Mesenchymal stem cell (in vitro differentiated cells and primary cell): ENCODE measurements around the gene SIDT1.
A peak's percentile ranks its signal among the peaks of the same experiment; 100 is the strongest.

Experiments
- DNase-seq: peaks from one replicate; pipeline ENCODE4 v3.0.0-alpha.2; 2013
- H2AFZ ChIP-seq: one replicate; pipeline ENCODE4 v1.6.1; 2013; ENCODE audit warnings: low read depth, mild to moderate bottlenecking, control low read depth, inconsistent platforms, low read length, moderate library complexity
- H2AK5ac ChIP-seq: 2 replicates; pipeline ENCODE4 v1.6.1; 2013; ENCODE audit warnings: low read length, moderate library complexity, mild to moderate bottlenecking, inconsistent platforms; ENCODE audit not compliant: severe bottlenecking
- H2BK120ac ChIP-seq: one replicate; pipeline ENCODE4 v1.6.1; 2013; ENCODE audit warnings: low read depth, mild to moderate bottlenecking, inconsistent platforms, low read length, moderate library complexity
- H2BK12ac ChIP-seq, 2 experiments: one replicate each; pipeline ENCODE4 v1.6.1; 2013; ENCODE audit warnings: inconsistent platforms in 2 of 2, low read length in 2 of 2, mild to moderate bottlenecking in 2 of 2, moderate library complexity in 2 of 2, control low read depth in 1 of 2
- H2BK15ac ChIP-seq: one replicate; pipeline ENCODE4 v1.6.1; 2013; ENCODE audit warnings: mild to moderate bottlenecking, low read depth, inconsistent platforms; ENCODE audit not compliant: poor library complexity, severe bottlenecking
- H2BK5ac ChIP-seq: 2 replicates; pipeline ENCODE4 v1.6.1; 2013; ENCODE audit warnings: low read depth, mild to moderate bottlenecking, low read length, control low read depth, inconsistent platforms; ENCODE audit not compliant: poor library complexity, severe bottlenecking
- H3K14ac ChIP-seq, 2 experiments: one replicate each; pipeline ENCODE4 v1.6.1; 2013; ENCODE audit warnings: inconsistent platforms in 2 of 2, low read length in 2 of 2, control low read depth in 1 of 2, mild to moderate bottlenecking in 1 of 2, moderate library complexity in 1 of 2
- H3K18ac ChIP-seq, 2 experiments: one replicate each; pipeline ENCODE4 v1.6.1; 2013; ENCODE audit warnings: inconsistent platforms in 2 of 2, low read length in 2 of 2, control low read depth in 1 of 2, low read depth in 1 of 2, mild to moderate bottlenecking in 1 of 2
- H3K23ac ChIP-seq, 2 experiments: one replicate each; pipeline ENCODE4 v1.6.1; 2013; ENCODE audit warnings: inconsistent platforms in 2 of 2, low read length in 2 of 2, mild to moderate bottlenecking in 2 of 2, moderate library complexity in 2 of 2, control low read depth in 1 of 2
- H3K27ac ChIP-seq: 2 replicates; pipeline ENCODE4 v1.5.1; 2013; ENCODE audit warnings: mild to moderate bottlenecking, moderate library complexity, low read length, control low read depth, inconsistent platforms; ENCODE audit not compliant: poor library complexity, severe bottlenecking
- H3K27me3 ChIP-seq, 2 experiments: 2 replicates each; pipeline versions ENCODE4 v1.6.1 to v1.7.0; 2013; ENCODE audit warnings: low read length in 2 of 2, mild to moderate bottlenecking in 2 of 2, moderate library complexity in 2 of 2, control low read depth in 1 of 2, inconsistent platforms in 1 of 2; ENCODE audit not compliant: control insufficient read depth in 1 of 2, insufficient read depth in 1 of 2
- H3K36me3 ChIP-seq, 2 experiments: 2 replicates each; pipeline versions ENCODE4 v1.6.1 to v1.7.0; 2013; ENCODE audit warnings: low read length in 2 of 2, control low read depth in 1 of 2, inconsistent platforms in 1 of 2, low read depth in 1 of 2, mild to moderate bottlenecking in 1 of 2; ENCODE audit not compliant: insufficient read depth in 2 of 2, control insufficient read depth in 1 of 2
- H3K4ac ChIP-seq, 2 experiments: one replicate each; pipeline ENCODE4 v1.6.1; 2013; ENCODE audit warnings: inconsistent platforms in 2 of 2, low read length in 2 of 2, mild to moderate bottlenecking in 2 of 2, moderate library complexity in 2 of 2, control low read depth in 1 of 2, low read depth in 1 of 2
- H3K4me1 ChIP-seq: 2 replicates; pipeline ENCODE4 v1.6.1; 2013; ENCODE audit warnings: low read depth, low read length, control low read depth; ENCODE audit not compliant: control insufficient read depth, insufficient read depth
- H3K4me2 ChIP-seq: 2 replicates; pipeline ENCODE4 v1.6.1; 2013; ENCODE audit warnings: low read length, mild to moderate bottlenecking, inconsistent platforms; ENCODE audit not compliant: poor library complexity, severe bottlenecking
- H3K4me3 ChIP-seq, 2 experiments: 2 replicates each; pipeline versions ENCODE4 v1.5.1 to v1.7.0; 2013; ENCODE audit warnings: low read length in 2 of 2, mild to moderate bottlenecking in 2 of 2, control low read depth in 1 of 2, low read depth in 1 of 2; ENCODE audit not compliant: insufficient read depth in 1 of 2
- H3K79me1 ChIP-seq: replicated peaks from 2 replicates; pipeline ENCODE4 v1.6.1; 2013; ENCODE audit warnings: mild to moderate bottlenecking, control low read depth, low read length, inconsistent platforms; ENCODE audit not compliant: poor library complexity, severe bottlenecking
- H3K9ac ChIP-seq: 2 replicates; pipeline ENCODE4 v1.7.0; 2013; ENCODE audit warnings: mild to moderate bottlenecking, low read length, moderate library complexity
- H3K9me3 ChIP-seq: 2 replicates; pipeline ENCODE4 v1.7.0; 2013; ENCODE audit warnings: mild to moderate bottlenecking, low read length; ENCODE audit not compliant: control insufficient read depth
- H4K8ac ChIP-seq: one replicate; pipeline ENCODE4 v1.6.1; 2013; ENCODE audit warnings: inconsistent platforms, mild to moderate bottlenecking, low read length, moderate library complexity
- H4K91ac ChIP-seq: one replicate; pipeline ENCODE4 v1.6.1; 2013; ENCODE audit warnings: mild to moderate bottlenecking, low read length, inconsistent platforms
- WGBS: methylation state at CpG from one replicate; pipeline ENCODE4 v1.1.7; 2013; ENCODE audit warnings: mixed read lengths; 5-methylcytosine and 5-hydroxymethylcytosine counted together

SIDT1 gene

DNA sequence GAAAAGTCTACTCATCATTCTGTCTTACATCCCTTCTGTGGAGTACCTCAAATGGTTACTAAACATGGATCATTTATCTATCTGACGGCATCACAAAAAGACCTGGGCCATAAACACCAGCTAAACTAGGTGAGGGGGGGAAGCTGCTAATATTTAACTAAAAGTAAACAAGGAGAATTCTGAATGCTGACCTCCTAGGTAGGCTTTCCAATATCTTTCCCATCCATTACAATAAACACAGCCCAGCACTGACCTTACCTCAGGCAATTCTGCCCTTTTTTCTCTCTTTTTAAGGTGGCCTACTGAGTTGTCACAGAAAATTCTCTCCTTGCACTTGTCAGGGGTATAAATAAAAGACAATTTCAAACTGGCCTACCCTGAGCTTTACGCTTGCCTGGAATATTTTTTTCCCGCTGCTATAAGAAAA, 131.0 kb downstream of the SIDT1 start:
- Histone ChIP-seq H3K14ac (no peak overlapping the region), H3K4me3 (no peak overlapping the region), H3K4me1 (no peaks in the 10 kb centered on the region), H3K18ac (no peak overlapping the region), H3K36me3 (peaks cover 21 to 62% of the 10 kb centered on the region in 2 experiments), H2AK5ac (no peak overlapping the region), H2BK15ac (no peak overlapping the region), H2BK5ac (no peak overlapping the region), H3K9me3 (no peaks in the 10 kb centered on the region), H3K79me1 (peaks cover 7% of the 10 kb centered on the region), H3K23ac (no peak overlapping the region), H3K9ac (no peak overlapping the region), H3K27me3 (no peaks in the 10 kb centered on the region), H3K4ac (no peak overlapping the region), H4K8ac (no peak overlapping the region), H2BK12ac (no peak overlapping the region), H3K4me2 (no peak overlapping the region), H2AFZ (no peak overlapping the region), H4K91ac (no peak overlapping the region), H2BK120ac (no peak overlapping the region), H3K27ac (no peak overlapping the region)
- DNase-seq = no peak
- 100% methylated on average over 2 of the region's 3 CpGs for WGBS

DNA sequence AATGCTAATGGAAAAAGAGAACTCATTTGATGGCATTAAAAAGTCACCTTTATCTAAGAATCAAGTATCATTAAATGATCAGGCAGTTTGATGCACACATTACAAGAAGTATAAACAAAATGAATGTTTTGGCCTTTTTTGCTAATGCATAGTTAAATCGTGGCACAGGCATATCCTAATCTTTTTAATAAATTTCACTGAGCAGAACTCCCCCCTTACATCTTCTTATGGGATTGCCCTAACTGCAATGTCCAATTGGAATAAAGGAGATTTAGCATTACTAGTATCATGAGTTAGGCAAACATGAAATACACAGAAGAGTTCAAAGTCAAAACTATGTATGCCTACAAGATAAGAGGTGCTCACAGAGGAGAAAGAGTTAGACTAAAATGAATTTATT, 131.4 kb downstream of the SIDT1 start:
- Histone ChIP-seq H3K23ac (no peak overlapping the region), H2BK120ac (no peak overlapping the region), H2AK5ac (no peak overlapping the region), H3K4ac (no peak overlapping the region), H2BK5ac (no peak overlapping the region), H3K14ac (no peak overlapping the region), H3K9ac (no peak overlapping the region), H2BK12ac (no peak overlapping the region), H3K18ac (no peak overlapping the region), H3K4me1 (no peaks in the 10 kb centered on the region), H3K27ac (no peak overlapping the region), H3K79me1 (peaks cover 7% of the 10 kb centered on the region), H3K4me3 (no peak overlapping the region), H2BK15ac (no peak overlapping the region), H4K91ac (no peak overlapping the region), H3K27me3 (no peaks in the 10 kb centered on the region), H3K9me3 (no peaks in the 10 kb centered on the region), H3K36me3 (peaks cover 21 to 58% of the 10 kb centered on the region in 2 experiments), H3K4me2 (no peak overlapping the region), H4K8ac (no peak overlapping the region), H2AFZ (no peak overlapping the region)
- WGBS = no CpG with 5 or more reads among the region's 1 CpG
- no peak for DNase-seq

DNA sequence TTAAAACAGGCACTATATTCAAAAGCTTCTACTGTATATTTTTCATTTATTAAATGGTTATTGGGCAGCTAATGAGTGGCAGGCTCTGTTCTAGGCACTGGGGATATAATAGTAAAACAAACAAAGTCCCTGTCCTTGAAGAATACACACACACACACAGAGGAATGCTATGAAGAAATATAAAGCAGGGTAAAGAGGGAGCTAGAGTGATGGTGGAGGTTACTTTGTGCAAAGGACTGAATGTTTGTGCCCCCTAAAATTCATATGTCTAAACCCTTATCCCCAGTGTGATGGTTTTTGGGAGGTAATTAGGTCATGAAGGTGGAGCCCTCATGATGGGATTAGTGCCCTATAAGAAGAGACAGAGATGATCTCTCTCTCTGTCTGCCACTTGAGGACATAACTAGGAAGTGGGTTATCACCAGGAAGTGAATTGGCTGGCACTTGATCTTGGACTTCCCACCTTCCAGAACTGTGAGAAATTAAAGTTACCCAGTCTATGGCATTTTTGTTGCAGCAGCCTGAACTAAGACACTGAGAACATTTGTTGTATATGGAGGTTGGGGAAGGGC, 132.3 kb downstream of the SIDT1 start:
- Histone ChIP-seq H2BK15ac (no peak overlapping the region), H3K4me2 (no peak overlapping the region), H3K14ac (no peak overlapping the region), H2BK120ac (no peak overlapping the region), H2AK5ac (no peak overlapping the region), H3K23ac (no peak overlapping the region), H3K4ac (no peak overlapping the region), H3K4me1 (no peaks in the 10 kb centered on the region), H4K8ac (no peak overlapping the region), H4K91ac (no peak overlapping the region), H2AFZ (no peak overlapping the region), H2BK5ac (no peak overlapping the region), H3K4me3 (no peak overlapping the region), H3K9me3 (no peaks in the 10 kb centered on the region), H2BK12ac (no peak overlapping the region), H3K36me3 (peaks cover 21 to 49% of the 10 kb centered on the region in 2 experiments), H3K79me1 (peaks cover 7% of the 10 kb centered on the region), H3K9ac (no peak overlapping the region), H3K27ac (no peak overlapping the region), H3K18ac (no peak overlapping the region), H3K27me3 (no peaks in the 10 kb centered on the region)
- DNase-seq = no peak

DNA sequence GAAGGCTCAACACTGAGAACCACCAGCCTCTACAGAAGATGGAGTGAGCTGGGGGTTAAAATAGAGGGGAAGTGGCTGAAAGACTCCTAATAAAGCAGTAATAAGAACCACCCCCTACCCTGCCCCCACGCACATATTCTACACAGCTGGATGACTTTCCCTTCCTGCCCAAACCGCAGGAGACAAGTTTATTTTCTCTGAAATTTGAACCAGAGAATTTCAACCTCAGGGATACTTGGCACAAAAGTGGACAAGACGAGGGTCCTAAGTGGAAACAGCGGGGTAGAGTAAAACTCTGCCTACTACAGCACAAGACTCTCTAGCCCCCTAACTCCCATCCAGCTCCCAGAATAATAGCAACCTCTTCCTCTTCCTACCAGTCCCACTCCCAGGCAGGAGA, 135.7 kb downstream of the SIDT1 start:
- 69% methylated on average over 4 of the region's 4 CpGs for WGBS
- peak; percentile 14 for DNase-seq
- peaks cover 8% of the 10 kb centered on the region for H3K79me1 ChIP-seq
- H3K4ac ChIP-seq = no peak overlapping the region
- no peak overlapping the region for H3K23ac ChIP-seq
- no peak overlapping the region for H3K14ac ChIP-seq
- no peaks in the 10 kb centered on the region for H3K9me3 ChIP-seq
- no peaks in the 10 kb centered on the region for H3K27me3 ChIP-seq
- no peak overlapping the region for H2BK120ac ChIP-seq
- H3K4me1 ChIP-seq = no peaks in the 10 kb centered on the region
- no peak overlapping the region for H3K18ac ChIP-seq
- no peak overlapping the region for H4K91ac ChIP-seq
- H2BK15ac ChIP-seq = no peak overlapping the region
- H2BK5ac ChIP-seq = no peak overlapping the region
- H3K4me2 ChIP-seq = peak overlapping the region; percentile 82
- H4K8ac ChIP-seq = no peak overlapping the region
- H3K27ac ChIP-seq = peak overlapping the region; percentile 85
- H2BK12ac ChIP-seq = no peak overlapping the region
- no peak overlapping the region for H2AK5ac ChIP-seq
- H2AFZ ChIP-seq = no peak overlapping the region
- H3K36me3 ChIP-seq = peaks cover 10 to 33% of the 10 kb centered on the region in 2 experiments
- H3K4me3 ChIP-seq = no peak overlapping the region
- peak overlapping the region; percentile 43 for H3K9ac ChIP-seq
